Measurements from ENCODE around the gene TNIP2.

- TF ChIP-seq ZNF83 (CRISPR knock-in tag; IDR thresholded peaks at IDR 0.05; ENCODE audit: borderline replicate concordance) (no peak), HNF4A (CRISPR knock-in tag; IDR thresholded peaks at IDR 0.05) (no peak), SP4 (CRISPR knock-in tag; IDR thresholded peaks at IDR 0.05) (no peak), POLR2AphosphoS5 (IDR thresholded peaks at IDR 0.05; ENCODE audit: low read depth, low read length) (no peak), ZNF121 (CRISPR knock-in tag; IDR thresholded peaks at IDR 0.05) (no peak), POLR2A (IDR thresholded peaks at IDR 0.05; ENCODE audit: insufficient read depth in 1 of 2, low read depth in 2 of 2, low read length in 2 of 2) (no peak), CTCF (CRISPR knock-in tag; IDR thresholded peaks at IDR 0.05) (no peak), THYN1 (CRISPR knock-in tag; IDR thresholded peaks at IDR 0.05; ENCODE audit: borderline replicate concordance, low read depth) (no peak), ATF3 (CRISPR knock-in tag; IDR thresholded peaks at IDR 0.05) (no peak)
Measured at GRCh38 chr4:2732526-2732925, 23.6 kb downstream of the TNIP2 start.
